HepG2 (cell line): Measurements from ENCODE around the gene CAPS. TPM values are rescaled to one million over a fixed set of nuclear protein-coding genes. Genes with fewer than 3 reads are reported as not detected.

ENCODE experiments used
- ATAC-seq: fragments of 200-7000 bp; cut with Tn5 transposase; 3 replicates; pipeline ENCODE4 v1.9.1; 2020; ENCODE audit warnings: mild to moderate bottlenecking, moderate library complexity
- BruUV-seq: library from RNA; stranded (reverse); fragments of 400-500 nt; replicated peaks from 2 replicates; lab custom pipeline; 2021; lab: Mats Ljungman, UMichigan
- CTCF ChIA-PET: fragments of 300-600 bp; formaldehyde crosslinking; extraction: SDS; loops from one replicate; lab custom pipeline; 2021; ENCODE audit warnings: low total read pairs, inconsistent platforms, low intra/inter-chr PET ratio; lab: Yijun Ruan, JAX
- POLR2A ChIA-PET: fragments of 350-600 bp; sonication (Branson Sonifier 250); formaldehyde crosslinking; loops from one replicate; lab custom pipeline; 2020; ENCODE audit warnings: antibody characterized with exemption, inconsistent platforms; lab: Yijun Ruan, JAX
- DNase-seq: peaks from one replicate; pipeline ENCODE4 v3.0.0-alpha.2; 2015; ENCODE audit warnings: low spot score
- FAIRE-seq: peaks from 3 replicates; lab custom pipeline; 2011; peaks lifted over from hg19 to GRCh38; lab: Jason Lieb, UNC
- H2AFZ ChIP-seq: one replicate; pipeline ENCODE4 v1.6.1; 2011; ENCODE audit warnings: low read length, inconsistent platforms
- H3K27ac ChIP-seq: fragments of 300-600 bp; 3 replicates; pipeline ENCODE4 v1.8.0; 2011; ENCODE audit warnings: mixed run types, mild to moderate bottlenecking, mixed read lengths, low read length, inconsistent platforms; ENCODE audit not compliant: insufficient read depth; ENCODE audit errors: extremely low read length
- H3K27me3 ChIP-seq, 2 experiments: fragments of 200-600 bp in 1 of 2; 2 replicates in 1 of 2; 3 replicates in 1 of 2; pipeline versions ENCODE4 v1.6.0 to v1.8.0; 2011; ENCODE audit warnings: low read length in 2 of 2, mild to moderate bottlenecking in 2 of 2, moderate library complexity in 2 of 2, inconsistent platforms in 1 of 2; ENCODE audit not compliant: insufficient read depth in 2 of 2, control insufficient read depth in 1 of 2
- H3K36me3 ChIP-seq, 2 experiments: fragments of 200-600 bp in 1 of 2; replicated peaks in 1 of 2; 2 replicates in 1 of 2; 3 replicates in 1 of 2; pipeline versions ENCODE4 v1.5.1 to v1.8.0; 2011; ENCODE audit warnings: low read length in 2 of 2, inconsistent platforms in 1 of 2; ENCODE audit not compliant: insufficient read depth in 2 of 2, control insufficient read depth in 1 of 2
- H3K4me1 ChIP-seq: 2 replicates; pipeline ENCODE4 v1.5.1; 2012; ENCODE audit warnings: low read length, inconsistent platforms; ENCODE audit not compliant: insufficient read depth
- H3K4me2 ChIP-seq: 2 replicates; pipeline ENCODE4 v1.6.0; 2011; ENCODE audit warnings: low read depth, low read length, inconsistent platforms
- H3K4me3 ChIP-seq, 3 experiments: fragments of 200-600 bp in 1 of 3; sonication (generic), shearing (Covaris generic) in 1 of 3; replicated peaks in 1 of 3; 2 replicates each; pipeline ENCODE4 v1.5.1; 2011 to 2016; ENCODE audit warnings: low read length in 3 of 3, inconsistent platforms in 2 of 3, low read depth in 2 of 3, mild to moderate bottlenecking in 2 of 3, control low read depth in 1 of 3, mixed read lengths in 1 of 3; ENCODE audit not compliant: insufficient read depth in 1 of 3
- H3K79me2 ChIP-seq: one replicate; pipeline ENCODE4 v1.6.1; 2011; ENCODE audit warnings: low read length, inconsistent platforms; ENCODE audit not compliant: insufficient read depth
- H3K9ac ChIP-seq: 2 replicates; pipeline ENCODE4 v1.6.0; 2011; ENCODE audit warnings: mild to moderate bottlenecking, low read depth, low read length, inconsistent platforms; ENCODE audit not compliant: insufficient read depth
- H3K9me3 ChIP-seq: 2 replicates; pipeline ENCODE4 v1.5.1; 2012; ENCODE audit warnings: mild to moderate bottlenecking, low read length
- H4K20me1 ChIP-seq: 2 replicates; pipeline ENCODE4 v1.6.0; 2011; ENCODE audit warnings: inconsistent platforms, mild to moderate bottlenecking, low read length, moderate library complexity; ENCODE audit not compliant: insufficient read depth
- GPN1 ChIP-seq: sonication (generic); formaldehyde crosslinking; IDR thresholded peaks from 2 replicates; pipeline ENCODE4 v1.5.1; 2020; ENCODE audit warnings: missing genetic modification reagents, borderline replicate concordance
- HOXA7 ChIP-seq: sonication (generic); formaldehyde crosslinking; IDR thresholded peaks from 2 replicates; pipeline ENCODE4 v1.8.1; 2022; ENCODE audit warnings: mild to moderate bottlenecking, missing genetic modification reagents, moderate library complexity
- HOXD1 ChIP-seq: sonication (generic); formaldehyde crosslinking; IDR thresholded peaks from 2 replicates; pipeline ENCODE4 v1.5.0; 2020; ENCODE audit warnings: missing genetic modification reagents
- MAFK ChIP-seq, 2 experiments: IDR thresholded peaks in 1 of 2; conservative IDR thresholded peaks in 1 of 2; 2 replicates each; pipeline ENCODE4 v1.6.1; 2011; ENCODE audit warnings: improper control_type of control experiment in 2 of 2, low read length in 2 of 2
- MEIS1 ChIP-seq: sonication (generic); formaldehyde crosslinking; IDR thresholded peaks from 2 replicates; pipeline ENCODE4 v1.9.0; 2021; ENCODE audit warnings: mild to moderate bottlenecking, missing genetic modification reagents, moderate library complexity, borderline replicate concordance
- NCOA5 ChIP-seq: sonication (generic); formaldehyde crosslinking; IDR thresholded peaks from 2 replicates; pipeline ENCODE4 v1.4.0; 2020; ENCODE audit warnings: missing genetic modification reagents
- NONO ChIP-seq, 2 experiments: fragments of 450-650 bp in 1 of 2; sonication (generic) in 1 of 2; formaldehyde crosslinking in 1 of 2; IDR thresholded peaks in 1 of 2; conservative IDR thresholded peaks in 1 of 2; 2 replicates each; pipeline versions ENCODE4 v1.6.1 to v1.8.0; 2017 to 2022; ENCODE audit warnings: mild to moderate bottlenecking in 1 of 2, missing genetic modification reagents in 1 of 2, moderate library complexity in 1 of 2
- PHF21A ChIP-seq: sonication (generic); formaldehyde crosslinking; IDR thresholded peaks from 2 replicates; pipeline ENCODE4 v1.5.0; 2020; ENCODE audit warnings: mild to moderate bottlenecking, missing genetic modification reagents
- PITX1 ChIP-seq: sonication (generic); formaldehyde crosslinking; IDR thresholded peaks from 2 replicates; pipeline ENCODE4 v1.5.1; 2020; ENCODE audit warnings: mild to moderate bottlenecking, missing genetic modification reagents
- SRSF1 ChIP-seq: fragments of 200-400 bp; formaldehyde crosslinking; optimal IDR thresholded peaks from 2 replicates; pipeline ENCODE3; 2017; ENCODE audit warnings: mild to moderate bottlenecking, low read depth, low read length, moderate library complexity
- TOPORS ChIP-seq: sonication (generic); formaldehyde crosslinking; IDR thresholded peaks from 2 replicates; pipeline ENCODE4 v1.8.0; 2023; ENCODE audit warnings: mild to moderate bottlenecking, missing genetic modification reagents
- ZKSCAN1 ChIP-seq: fragments of 150-350 bp; IDR thresholded peaks from 2 replicates; pipeline ENCODE4 v1.6.1; 2014; ENCODE audit warnings: low read length
- ZNF503 ChIP-seq: sonication (generic); formaldehyde crosslinking; IDR thresholded peaks from 2 replicates; pipeline ENCODE4 v1.4.0; 2020; ENCODE audit warnings: missing genetic modification reagents
- ZNF557 ChIP-seq: sonication (generic); formaldehyde crosslinking; IDR thresholded peaks from 2 replicates; pipeline ENCODE4 v1.4.0; 2020; ENCODE audit warnings: missing genetic modification reagents
- ZNF564 ChIP-seq: sonication (generic); formaldehyde crosslinking; IDR thresholded peaks from 2 replicates; pipeline ENCODE4 v1.8.1; 2023; ENCODE audit warnings: mild to moderate bottlenecking, missing genetic modification reagents
- ZNF816 ChIP-seq: sonication (generic); formaldehyde crosslinking; IDR thresholded peaks from 2 replicates; pipeline ENCODE4 v1.8.0; 2022; ENCODE audit warnings: missing genetic modification reagents, mild to moderate bottlenecking, borderline replicate concordance
- WGBS: methylation state at CpG from one replicate; pipeline ENCODE4 v1.1.6; 2017; ENCODE audit warnings: low lambda C conversion rate; 5-methylcytosine and 5-hydroxymethylcytosine counted together
- in situ Hi-C: cut with HindIII; loops from 2 replicates; pipeline ENCODE4 v1.10.0; 2017; ENCODE audit warnings: low pct_unique_long_range_greater_than_20kb; ENCODE audit not compliant: extremely low pct_ligation_motif_present
- intact Hi-C: fragments of 100-400 bp; cut with micrococcal nuclease; formaldehyde crosslinking; loops from one replicate; pipeline ENCODE4 v1.10.0; 2022; ENCODE audit not compliant: unreplicated experiment
- polyA plus RNA-seq, 8 experiments: library from polyadenylated mRNA; depleted of rRNA in 3 of 8; stranded (reverse) in 7 of 8; unstranded in 1 of 8; fragments of >200 nt; fragmentation: Illumina TruSeq in 4 of 8; extraction: Trizol in 4 of 8; gene quantifications; 2 replicates each; pipeline versions ENCODE4 v1.2.1 to v1.2.3, GENCODE V29; 2011 to 2016; ENCODE audit warnings: low read depth in 4 of 8, missing spikeins in 1 of 8, mixed read lengths in 1 of 8; ENCODE audit not compliant: insufficient read depth in 1 of 8
- total RNA-seq, 5 experiments: library from RNA; depleted of rRNA; stranded (reverse); fragments of >200 nt; fragmentation: Illumina TruSeq; extraction: Trizol; gene quantifications; 2 replicates each; pipeline ENCODE4 v1.2.3, GENCODE V29; 2016; ENCODE audit warnings: low read depth in 1 of 5
- TF ChIP-seq, protein P1 (sequence below): IDR thresholded peaks from 2 replicates; pipeline ENCODE4 v1.6.1; 2018; ENCODE audit warnings: missing genetic modification reagents, mild to moderate bottlenecking, missing compliant biosample characterization

Gene CAPS
- total and polyA plus RNA-seq, 2 of the 13 experiments (the other 11 are each of a cell fraction or from before 2014, with no cell fraction given) = 3.1 TPM

GRCh38 chr19:5961969-5962945, 48.2 kb downstream of the CAPS start:
- Histone ChIP-seq H3K4me2 (peak overlapping the region; percentile 87), H3K79me2 (peaks cover 93% of the 10 kb centered on the region), H3K27ac (peak overlapping the region; percentile 95), H3K27me3 (no peaks in the 10 kb centered on the region), H3K36me3 (peaks cover 8 to 21% of the 10 kb centered on the region in 2 experiments), H3K9me3 (no peaks in the 10 kb centered on the region), H3K4me3 (peak overlapping the region; percentile 19 to 68 (median 41); a peak in 5 of 6 replicates), H3K9ac (peak overlapping the region; percentile 73), H3K4me1 (peaks cover 99% of the 10 kb centered on the region), H2AFZ (no peak overlapping the region), H4K20me1 (0 out of 2 replicates have a peak, but pooled peaks cover 5% of the 10 kb centered on the region)
- FAIRE-seq = peak; percentile 81
- BruUV-seq = no TSS peak
- ChIA-PET POLR2A (interaction anchor here (1.0 to 2.4 kb wide), 9 partner anchors 10 to 90 kb away, joined by 3 to 30 read pairs (median 8); partner anchors contain the start of genes NDUFA11 and RANBP3), CTCF (interaction anchor here (1.6 kb wide), 1 partner anchor 25 kb away, joined by 5 read pairs; no protein-coding TSS in a partner anchor)
- peak; percentile 93 for ATAC-seq
- in situ Hi-C loops = no loop called here
- 1% methylated on average over 18 of the region's 29 CpGs for WGBS
- intact Hi-C loops = loop anchor here (2.0 kb wide), 1 partner anchor 57 kb away; the partner anchor contains the start of gene VMAC
- DNase-seq = peak; percentile 98
- 0 out of 2 replicates have a peak, but pooled peaks have one; percentile 32 for TF ChIP-seq ZNF557 (CRISPR knock-in tag)
- TF ChIP-seq MAFK (conservative IDR thresholded peaks at IDR 0.05 in 1 of 2, IDR thresholded peaks at IDR 0.05 in 1 of 2; ENCODE audit: low read length in 2 of 2) = no peak
- peak; percentile 90 for TF ChIP-seq HOXD1 (CRISPR knock-in tag)
- TF ChIP-seq, protein P1, sequence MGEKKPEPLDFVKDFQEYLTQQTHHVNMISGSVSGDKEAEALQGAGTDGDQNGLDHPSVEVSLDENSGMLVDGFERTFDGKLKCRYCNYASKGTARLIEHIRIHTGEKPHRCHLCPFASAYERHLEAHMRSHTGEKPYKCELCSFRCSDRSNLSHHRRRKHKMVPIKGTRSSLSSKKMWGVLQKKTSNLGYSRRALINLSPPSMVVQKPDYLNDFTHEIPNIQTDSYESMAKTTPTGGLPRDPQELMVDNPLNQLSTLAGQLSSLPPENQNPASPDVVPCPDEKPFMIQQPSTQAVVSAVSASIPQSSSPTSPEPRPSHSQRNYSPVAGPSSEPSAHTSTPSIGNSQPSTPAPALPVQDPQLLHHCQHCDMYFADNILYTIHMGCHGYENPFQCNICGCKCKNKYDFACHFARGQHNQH (CRISPR knock-in tag) = peak; percentile 96
- no peak for TF ChIP-seq NCOA5 (CRISPR knock-in tag)
- TF ChIP-seq PITX1 (CRISPR knock-in tag) = peak; percentile 72
- no peak for TF ChIP-seq ZKSCAN1
- TF ChIP-seq HOXA7 (CRISPR knock-in tag) = no peak
- TF ChIP-seq TOPORS (CRISPR knock-in tag) = peak; percentile 71
- peak; percentile 70; the same call in 1 of the 2 replicates for TF ChIP-seq ZNF503 (CRISPR knock-in tag)
- peak; percentile 96; the same call in 1 of the 2 replicates for TF ChIP-seq ZNF816 (CRISPR knock-in tag)
- no peak for TF ChIP-seq ZNF564 (CRISPR knock-in tag)
- TF ChIP-seq GPN1 (CRISPR knock-in tag) = no peak; the same call in 1 of the 2 replicates
- peak; percentile 95 for TF ChIP-seq PHF21A (CRISPR knock-in tag)
- peak; percentile 56 for TF ChIP-seq SRSF1
- TF ChIP-seq MEIS1 = peak; percentile 71
- no peak for TF ChIP-seq NONO (IDR thresholded peaks at IDR 0.05)
- peak; percentile 96 for TF ChIP-seq NONO (CRISPR knock-in tag; conservative IDR thresholded peaks at IDR 0.05)
